GM19328 (cell line): ENCODE measurements around the gene NCKAP5.
"Not testable (repeated sequence)": the region's sequence is repeated elsewhere in the genome, so short reads cannot be mapped to it uniquely, and the experiment has no call there.

Source experiments
- ATAC-seq: cut with Tn5 transposase; IDR thresholded peaks from one replicate; pipeline ENCODE4 v1.9.1; 2021; ENCODE audit warnings: mild to moderate bottlenecking, moderate library complexity; ENCODE audit not compliant: unreplicated experiment

Gene NCKAP5

DNA sequence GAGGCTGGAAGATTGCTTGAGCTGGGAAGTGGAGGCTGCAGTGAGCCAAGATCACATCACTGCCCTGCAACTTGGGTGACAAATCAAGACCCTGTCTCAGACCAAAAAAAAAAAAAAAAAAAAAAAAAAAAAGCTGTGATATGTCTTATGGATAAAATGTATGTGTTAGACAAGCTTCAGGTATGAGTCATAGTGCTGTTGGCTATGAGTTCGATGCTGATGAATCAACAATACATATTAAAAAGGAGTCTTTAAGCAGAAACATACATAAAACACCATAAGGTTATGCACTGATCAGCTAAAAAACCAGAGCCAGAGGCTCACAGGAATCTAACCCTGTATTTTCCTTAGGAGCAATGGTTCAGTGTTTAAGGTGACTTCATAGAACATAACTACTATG is 332.3 kb downstream of the NCKAP5 start:
- no peak for ATAC-seq

DNA sequence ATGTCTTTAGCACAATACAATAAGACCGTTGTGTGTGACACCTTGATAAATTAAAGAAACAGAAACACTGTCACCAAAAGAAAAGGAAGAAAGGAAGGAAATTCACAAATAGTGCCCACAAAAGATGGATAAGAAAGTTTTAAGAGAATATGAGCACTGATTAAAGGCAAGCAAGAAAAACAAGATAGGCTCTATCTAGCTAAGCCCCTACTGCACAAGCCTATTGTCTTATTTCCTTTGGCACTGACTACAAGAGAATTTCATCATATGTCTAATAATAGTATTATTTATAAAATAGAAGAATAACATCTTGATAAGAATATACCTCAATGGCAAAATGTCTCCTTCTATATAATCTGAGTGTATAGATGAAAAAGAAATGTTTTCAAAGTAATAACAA is 335.7 kb downstream of the NCKAP5 start:
- no peak for ATAC-seq

DNA sequence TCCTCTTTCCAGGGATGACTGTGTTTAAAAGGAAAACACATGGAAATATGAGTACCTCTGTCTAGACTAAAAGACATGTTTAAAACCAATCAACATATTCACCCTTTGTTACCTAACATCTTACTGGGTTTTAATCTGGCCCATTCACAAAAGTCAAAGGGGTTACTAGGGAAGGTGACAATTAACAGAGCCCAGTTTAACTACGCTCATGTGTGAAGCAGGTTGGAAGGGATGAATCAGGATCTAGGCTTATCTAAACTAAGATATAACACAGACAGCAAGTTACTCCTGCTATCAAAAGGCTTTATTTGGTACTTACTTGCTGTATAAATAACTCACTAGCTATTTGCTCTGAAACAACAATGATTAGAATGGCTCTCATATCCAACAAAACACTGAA is 337.0 kb downstream of the NCKAP5 start:
- ATAC-seq, result no peak

DNA sequence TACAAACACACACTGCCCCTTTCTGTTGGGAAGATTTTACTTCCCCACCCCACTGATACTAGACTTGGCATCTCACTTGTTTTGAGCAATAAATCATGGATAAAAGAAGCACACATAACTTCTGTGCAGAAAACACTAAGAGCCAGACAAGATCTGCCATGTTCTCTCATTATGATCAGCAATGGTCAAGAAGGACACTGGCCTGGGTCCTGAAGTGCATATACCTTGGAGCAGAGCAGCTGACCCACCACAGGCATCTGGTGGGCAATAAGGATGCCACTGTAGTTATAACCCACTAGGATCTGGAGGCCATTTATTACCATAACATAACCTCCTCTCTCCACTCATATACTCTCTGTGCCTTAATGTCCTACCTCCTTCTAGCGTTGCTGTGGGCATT is 338.3 kb downstream of the NCKAP5 start:
- ATAC-seq, result no peak

DNA sequence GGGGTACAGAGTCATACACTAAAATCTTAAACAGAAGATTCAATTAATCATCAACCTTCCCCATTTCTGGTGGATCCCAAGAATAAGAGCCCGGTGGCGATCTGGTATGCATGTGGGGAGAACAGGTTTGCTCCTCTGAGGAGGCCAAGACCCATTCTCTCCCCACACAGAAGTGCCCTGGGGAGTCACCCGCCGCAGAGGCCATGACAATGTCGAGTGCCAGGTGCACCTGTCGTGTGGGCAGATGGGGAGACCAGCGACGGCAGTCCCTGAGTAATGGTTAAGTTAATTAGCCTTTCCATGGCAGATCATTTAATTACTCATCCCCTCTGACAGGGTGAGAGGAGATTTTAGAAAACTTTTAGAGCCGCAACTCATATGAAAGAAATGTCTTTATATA is 345.0 kb downstream of the NCKAP5 start:
- ATAC-seq, result no peak

DNA sequence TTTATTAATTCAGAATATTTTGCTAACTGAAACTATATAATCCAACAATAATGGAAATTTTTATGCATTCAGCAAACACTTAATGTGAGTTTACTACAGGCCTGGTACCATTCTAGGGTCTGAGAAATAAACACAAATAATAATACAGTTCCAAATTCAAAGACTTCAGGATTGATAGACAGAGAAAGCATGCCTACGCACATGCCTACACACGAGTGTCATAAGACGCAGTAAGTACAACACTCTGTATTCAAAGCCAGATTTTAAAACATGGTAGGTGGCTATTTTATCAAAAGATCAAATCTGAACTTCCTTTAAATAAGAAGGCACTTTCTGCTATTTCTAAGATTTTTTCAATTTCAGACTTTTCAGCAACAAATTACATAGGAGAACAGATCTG is 346.9 kb downstream of the NCKAP5 start:
- no peak for ATAC-seq

DNA sequence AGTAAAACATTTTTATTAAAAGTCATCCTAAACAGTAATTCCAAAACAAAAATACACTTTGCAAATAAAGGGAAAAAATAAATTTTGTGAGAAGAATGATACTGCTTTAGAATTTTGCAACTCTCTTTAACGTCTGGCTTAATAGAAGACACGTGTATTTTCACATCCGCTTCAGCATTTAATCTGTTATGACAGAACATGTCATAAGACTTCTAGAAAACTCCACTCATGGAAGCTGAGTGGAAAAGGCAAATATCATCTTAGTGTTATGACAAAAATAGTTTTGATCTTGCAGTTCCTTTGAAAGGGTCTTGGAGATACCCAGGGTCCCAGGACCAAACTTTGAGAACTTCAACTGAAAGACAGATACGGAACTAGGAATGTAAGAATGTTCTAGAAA is 350.1 kb downstream of the NCKAP5 start:
- no peak for ATAC-seq

DNA sequence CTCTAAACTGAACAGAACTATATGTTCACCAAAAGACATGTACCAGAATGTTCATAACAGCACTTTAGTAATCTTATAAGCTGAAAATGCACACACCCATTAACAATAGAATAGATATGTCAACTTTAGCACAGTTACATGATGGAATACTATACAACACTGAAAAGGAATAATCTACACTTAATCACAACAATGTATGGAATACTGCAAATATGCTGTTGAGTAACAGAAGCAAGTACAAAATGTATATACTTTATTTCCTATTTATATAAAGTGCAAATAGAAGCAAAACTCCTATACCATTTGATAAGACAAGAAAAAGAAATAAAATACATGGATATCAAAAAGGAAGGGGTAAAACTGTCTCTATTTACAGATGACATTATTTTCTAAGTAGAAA is 352.8 kb downstream of the NCKAP5 start:
- no peak for ATAC-seq

DNA sequence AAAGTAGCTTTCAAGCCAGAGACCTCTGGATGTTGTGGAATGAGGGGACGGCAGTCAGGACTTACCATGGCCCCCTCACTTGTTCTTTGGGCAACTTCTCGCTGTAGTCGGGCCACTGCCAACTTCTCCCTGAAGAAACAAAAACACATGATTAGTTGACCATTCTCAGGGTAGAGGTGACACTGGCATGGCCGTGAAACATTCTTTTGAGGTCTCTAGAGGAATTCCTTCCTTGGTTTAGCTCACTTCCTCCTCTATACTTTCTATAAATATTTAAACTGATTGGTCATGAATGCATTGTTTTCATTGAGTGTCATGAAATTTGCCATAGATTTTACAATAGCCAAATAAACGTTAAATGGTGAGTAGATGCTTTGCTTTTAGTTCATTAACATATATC is 354.6 kb downstream of the NCKAP5 start:
- ATAC-seq, result no peak

DNA sequence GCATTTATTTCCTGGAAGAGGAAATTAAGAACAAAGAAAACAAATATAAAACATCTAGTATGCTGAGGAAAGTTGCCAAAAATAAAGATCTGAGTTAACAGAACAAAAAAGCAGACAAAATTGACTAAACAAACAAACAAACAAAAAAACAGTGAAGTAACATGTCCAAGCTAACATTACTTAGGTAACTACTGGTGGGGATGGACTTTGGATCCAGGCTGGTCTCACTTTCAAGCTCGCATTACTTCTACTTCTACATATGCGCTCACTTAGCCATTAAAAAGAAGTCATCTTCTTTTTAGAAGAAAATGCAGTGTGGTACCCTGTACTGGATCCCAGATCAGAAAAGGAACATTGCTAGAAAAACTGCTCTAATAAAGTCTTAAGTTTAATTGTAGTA is 358.9 kb downstream of the NCKAP5 start:
- ATAC-seq, result no peak

DNA sequence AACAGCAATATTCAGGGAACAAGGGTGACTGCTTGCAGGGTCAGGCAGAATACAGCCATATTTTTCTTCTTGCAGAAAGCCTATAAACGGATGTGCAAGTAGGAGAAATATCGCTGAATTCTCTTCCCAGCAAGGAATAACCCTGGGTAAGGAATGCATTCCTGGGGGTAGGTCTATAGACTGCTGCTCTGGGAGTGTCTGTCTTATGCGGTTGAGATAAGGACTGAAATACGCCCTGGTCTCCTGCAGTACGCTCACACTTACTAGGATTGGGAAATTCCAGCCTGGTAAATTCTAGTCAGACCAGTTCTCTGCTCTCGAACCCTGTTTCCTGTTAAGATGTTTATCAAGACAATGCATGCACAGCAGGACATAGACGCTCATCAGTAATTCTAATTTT is 361.6 kb downstream of the NCKAP5 start:
- not testable (repeated sequence) for ATAC-seq

DNA sequence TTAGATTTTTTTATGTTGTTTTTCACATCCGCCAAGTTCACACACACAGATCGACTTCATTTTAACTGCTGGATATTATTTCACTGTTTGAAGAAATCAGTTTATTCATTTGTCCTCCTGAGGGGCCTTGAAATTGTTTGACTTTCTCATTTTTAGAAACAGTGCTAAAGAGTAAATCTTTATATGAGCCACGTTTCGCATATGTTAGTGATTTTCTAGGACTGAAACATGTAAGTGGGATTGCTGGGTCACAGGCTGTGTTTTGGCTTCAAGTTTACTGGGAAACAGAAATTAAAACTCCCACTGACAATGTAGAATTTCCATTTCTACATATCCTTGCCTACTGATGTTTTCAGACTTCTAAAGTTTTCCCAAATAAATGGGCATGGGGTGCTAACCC is 363.8 kb downstream of the NCKAP5 start:
- ATAC-seq, result no peak

DNA sequence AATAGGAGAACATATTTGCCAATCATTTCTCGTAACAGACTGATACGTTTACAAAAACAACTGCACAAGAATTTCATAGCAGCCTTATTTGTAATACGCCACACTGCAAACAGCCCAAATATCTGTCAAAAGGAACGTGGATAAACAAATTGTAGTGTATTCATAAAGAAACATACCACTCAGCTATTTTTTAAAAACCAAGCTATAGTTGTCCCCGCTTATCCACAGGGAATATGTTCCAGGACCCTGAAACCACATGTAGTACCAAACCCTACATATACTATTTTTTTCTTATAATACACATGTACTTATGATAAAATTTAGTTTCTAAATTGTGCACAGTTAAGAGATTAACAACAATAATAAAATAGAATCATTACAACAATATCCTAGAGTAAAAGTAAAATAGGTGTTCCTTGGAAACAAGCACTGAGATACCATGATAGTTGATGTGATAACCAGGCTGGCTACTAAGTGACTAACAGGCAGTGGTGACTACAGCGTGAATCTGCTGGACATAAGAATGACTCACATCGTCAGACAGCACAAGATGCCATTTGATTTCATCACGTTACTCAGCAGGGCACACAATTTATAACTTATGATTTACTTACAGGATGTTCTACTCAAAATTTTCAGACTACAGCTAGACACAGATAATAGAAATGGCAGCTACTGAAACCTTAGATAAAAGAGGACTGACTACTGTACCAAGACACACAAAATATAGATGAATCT is 367.4 kb downstream of the NCKAP5 start:
- ATAC-seq, result no peak

DNA sequence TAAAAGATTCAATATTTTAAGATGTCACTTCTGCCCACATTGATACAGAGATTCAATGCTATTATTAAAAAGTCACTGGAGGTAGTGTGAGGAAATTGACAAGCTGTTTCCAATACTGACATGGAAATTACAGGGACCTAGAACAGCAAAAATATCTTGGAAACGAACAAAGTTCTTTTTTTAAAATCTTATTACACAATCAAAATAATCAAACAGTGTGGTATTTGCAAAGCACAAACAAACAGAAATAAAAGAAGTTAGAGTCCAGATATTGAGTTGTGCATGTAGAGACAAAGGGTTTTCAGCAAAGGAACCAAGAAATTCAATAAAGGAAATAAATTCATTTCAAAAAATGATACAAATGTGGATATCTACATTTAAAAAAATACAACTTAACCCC is 369.6 kb downstream of the NCKAP5 start:
- ATAC-seq, result no peak

DNA sequence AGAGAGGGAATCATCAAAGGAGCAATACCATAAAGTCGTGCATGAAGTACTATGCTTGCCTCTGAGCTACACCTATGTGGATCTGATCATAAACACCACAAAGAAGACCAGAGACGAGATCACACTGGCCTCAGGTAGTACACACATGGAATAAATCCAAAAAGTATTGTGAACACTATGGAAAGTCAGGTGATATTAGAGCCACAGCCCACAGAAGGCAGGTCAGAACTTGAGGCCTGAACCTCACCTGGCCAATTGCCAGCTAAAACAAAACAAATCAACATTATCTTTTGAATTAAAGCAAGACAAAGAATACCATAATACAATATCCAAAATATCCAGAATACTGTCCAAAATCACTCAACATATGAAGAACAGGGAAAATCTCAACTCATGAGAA is 371.1 kb downstream of the NCKAP5 start:
- ATAC-seq, result no peak

DNA sequence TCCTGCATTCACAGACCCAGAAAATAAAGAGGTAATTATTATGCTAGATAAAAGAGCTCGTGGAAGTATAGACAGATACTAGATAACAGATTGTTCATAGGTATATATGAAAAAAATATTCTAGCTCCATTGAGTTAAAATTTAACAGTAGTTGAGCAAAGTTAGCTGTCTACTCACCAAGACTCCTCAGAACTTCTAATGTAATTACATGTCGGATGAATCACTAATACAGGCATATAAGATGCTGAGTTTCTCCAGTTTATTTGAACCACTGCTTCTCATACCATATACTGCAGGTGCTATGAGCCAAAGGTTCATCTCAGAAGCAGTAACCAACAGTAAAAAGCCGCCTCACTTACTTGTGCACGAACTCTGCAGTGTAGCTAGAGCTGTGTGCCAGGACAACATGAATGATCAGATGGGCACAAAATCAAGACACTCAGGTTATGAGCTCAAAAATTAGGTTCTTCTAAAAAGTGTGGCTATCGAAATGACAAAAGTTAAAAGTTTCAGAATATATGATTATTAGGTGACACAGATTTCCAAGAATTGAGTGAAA is 373.4 kb downstream of the NCKAP5 start:
- ATAC-seq, result no peak

DNA sequence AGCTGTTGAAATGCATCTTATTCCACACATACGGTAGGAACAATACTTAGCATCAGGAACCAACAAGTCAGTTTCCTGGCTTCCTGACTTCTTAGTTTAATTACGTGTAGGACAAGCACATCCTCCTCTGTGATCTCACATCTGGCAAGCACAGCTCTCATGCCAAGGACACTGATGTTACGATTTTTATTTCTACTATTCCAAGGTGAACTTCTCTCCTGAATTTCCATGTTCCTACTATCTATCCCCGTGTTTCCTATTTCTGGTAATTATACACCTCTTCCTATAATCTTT is 374.0 kb downstream of the NCKAP5 start:
- no peak for ATAC-seq

DNA sequence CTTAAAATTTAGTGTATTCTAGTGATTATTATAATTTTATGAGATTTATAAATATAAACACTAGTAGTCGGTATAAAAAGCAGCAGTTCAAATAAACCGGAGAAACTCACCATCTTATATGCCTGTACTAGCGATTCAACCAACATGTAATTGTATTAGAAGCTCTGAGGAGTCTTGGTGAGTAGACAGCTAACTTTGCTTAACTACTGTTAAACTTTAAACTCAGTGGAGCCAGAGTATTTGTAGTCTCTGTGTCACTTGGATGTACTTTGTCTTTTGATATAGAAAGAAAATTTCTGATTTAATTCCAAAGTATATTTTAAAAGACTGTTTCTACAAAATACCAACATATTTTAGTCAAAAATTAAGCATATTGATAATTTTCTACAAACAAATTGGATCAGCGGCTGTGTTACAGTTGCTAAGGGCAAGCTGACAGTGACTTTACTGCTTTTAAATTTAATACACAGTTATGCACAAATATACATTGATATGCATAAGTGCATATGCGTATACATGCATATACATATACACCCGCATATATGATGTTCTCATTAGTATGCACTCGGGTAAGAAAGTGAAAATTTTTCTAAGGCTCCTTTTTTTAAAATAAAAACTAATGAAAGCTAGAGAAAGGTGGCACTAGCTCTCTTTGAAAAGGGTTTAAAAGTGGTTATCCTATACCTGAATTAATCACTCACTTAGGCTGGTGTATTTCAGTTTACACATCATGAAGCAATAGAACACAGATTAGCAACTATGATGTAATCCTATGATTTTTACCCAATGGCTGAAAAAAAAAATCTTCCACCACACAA is 374.5 kb downstream of the NCKAP5 start:
- ATAC-seq, result no peak

DNA sequence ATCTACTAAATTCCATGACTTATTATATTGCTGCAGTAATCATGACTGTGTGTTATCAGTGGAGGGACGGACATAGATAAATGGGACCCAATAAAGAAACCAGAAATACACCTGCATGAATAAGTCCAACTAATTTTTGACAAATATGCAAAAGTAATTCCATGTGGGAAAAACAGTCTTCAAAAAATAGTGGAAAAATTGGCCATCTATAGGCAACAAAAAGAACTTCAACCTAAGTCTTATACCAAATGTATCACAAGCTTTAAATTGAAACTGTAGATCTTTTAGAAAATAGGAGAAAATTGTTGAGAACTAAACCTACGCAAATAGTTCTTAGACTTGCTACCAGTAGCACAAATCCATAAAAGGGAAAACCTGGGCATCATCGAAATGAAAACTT is 376.2 kb downstream of the NCKAP5 start:
- no peak for ATAC-seq

DNA sequence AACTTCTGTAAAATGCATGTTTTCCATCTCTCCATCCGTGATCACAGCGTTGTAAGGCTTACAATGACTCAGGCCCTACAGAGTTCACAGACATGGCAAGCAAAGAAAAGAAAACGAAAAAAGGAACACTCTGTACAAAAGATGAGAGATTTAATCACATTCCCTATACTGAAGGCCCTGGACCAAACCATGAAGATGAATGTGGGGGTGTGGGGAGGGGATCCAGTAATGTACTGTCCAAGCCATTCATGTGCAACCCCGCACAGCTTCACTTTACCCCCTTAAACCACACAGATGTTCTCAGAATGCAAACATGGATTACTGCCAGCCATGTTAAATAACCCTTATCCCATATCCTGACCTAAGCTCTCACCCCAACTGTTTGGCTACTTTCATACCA is 391.1 kb downstream of the NCKAP5 start:
- no peak for ATAC-seq

DNA sequence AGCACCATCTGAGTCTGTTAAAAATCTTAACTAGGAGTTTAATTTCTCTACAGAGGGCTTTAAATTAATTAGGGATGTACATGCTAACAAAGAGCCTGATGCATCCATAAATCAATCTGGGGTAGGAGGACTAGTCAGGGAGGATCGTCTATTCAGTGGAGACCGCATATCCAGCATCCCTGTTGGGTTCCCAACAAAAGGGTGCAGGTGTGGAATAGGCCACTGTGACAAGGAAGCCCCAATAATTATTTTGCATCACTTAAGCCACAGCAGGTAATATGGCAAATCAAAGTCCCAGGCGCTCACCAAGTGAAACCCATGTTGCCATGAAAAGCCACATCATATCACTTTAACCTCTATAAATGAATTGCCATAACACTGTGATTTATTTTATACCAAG is 392.3 kb downstream of the NCKAP5 start:
- ATAC-seq, result no peak

DNA sequence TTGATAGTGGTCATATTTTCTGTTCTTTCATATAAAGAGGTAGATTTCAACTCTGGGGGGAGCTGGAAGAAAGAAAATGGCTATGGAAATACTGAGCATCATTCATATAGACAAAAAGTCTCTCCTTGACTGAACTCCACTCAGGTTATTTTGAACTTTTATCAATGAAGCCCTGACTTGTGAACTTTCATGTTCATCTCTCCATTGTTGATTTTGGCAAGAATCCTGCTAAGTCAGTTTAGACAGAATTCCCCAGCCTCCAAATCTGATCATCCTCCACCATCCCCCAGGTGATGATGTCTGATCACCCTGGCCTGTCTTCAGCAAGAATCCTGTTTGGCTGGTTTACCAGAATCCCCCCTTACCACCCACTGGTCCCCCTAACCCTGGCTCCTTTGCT is 395.0 kb downstream of the NCKAP5 start:
- ATAC-seq, result no peak
